SIG-M5 treated with dmso at 0.1 percent for 504 hours (cell line): Measurements from ENCODE around the gene MGAT5B.
"Not testable (repeated sequence)": the region's sequence is repeated elsewhere in the genome, so short reads cannot be mapped to it uniquely, and the experiment has no call there.

Experiments used
- DNase-seq: peaks from one replicate; lab custom pipeline; 2025; ENCODE audit not compliant: unreplicated experiment; lab: John Stamatoyannopoulos, UW

The MGAT5B gene, protein sequence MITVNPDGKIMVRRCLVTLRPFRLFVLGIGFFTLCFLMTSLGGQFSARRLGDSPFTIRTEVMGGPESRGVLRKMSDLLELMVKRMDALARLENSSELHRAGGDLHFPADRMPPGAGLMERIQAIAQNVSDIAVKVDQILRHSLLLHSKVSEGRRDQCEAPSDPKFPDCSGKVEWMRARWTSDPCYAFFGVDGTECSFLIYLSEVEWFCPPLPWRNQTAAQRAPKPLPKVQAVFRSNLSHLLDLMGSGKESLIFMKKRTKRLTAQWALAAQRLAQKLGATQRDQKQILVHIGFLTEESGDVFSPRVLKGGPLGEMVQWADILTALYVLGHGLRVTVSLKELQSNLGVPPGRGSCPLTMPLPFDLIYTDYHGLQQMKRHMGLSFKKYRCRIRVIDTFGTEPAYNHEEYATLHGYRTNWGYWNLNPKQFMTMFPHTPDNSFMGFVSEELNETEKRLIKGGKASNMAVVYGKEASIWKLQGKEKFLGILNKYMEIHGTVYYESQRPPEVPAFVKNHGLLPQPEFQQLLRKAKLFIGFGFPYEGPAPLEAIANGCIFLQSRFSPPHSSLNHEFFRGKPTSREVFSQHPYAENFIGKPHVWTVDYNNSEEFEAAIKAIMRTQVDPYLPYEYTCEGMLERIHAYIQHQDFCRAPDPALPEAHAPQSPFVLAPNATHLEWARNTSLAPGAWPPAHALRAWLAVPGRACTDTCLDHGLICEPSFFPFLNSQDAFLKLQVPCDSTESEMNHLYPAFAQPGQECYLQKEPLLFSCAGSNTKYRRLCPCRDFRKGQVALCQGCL

DNA sequence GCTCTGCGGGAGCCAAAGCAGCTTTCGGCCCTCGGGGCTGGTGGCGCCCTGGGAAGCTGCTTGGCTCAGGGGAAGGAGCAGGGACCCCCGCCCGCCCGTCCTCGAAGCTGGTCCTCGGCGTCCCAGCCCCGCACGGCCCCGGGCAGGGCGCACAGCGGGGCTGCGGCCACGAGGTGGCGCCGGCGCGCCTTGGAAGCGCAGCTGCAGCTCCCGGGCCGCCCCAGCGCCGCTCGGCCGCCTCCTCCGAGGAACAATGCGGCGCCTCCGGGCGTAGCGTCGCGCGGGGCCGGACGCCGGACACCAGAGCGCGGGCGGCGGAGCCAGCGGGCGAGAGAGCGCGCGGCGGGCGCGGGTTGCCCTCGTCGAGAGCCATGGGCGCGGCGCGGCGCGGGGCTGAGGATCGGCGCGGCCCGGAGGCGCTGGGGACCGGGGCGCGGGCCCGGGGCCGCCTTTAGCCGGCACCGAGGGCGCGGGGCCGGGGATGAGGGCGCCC is at the start of gene MGAT5B:
Gene MGAT5B (plus strand): TSS at position 229 of the 493 bp plus-strand sequence. CDS start 626 bp downstream, outside the sequence.
- peak; percentile 37 for DNase-seq

GRCh38 chr17:76820039-76820438 is 48.2 kb upstream of the MGAT5B start:
- no peak for DNase-seq

- no peak for DNase-seq
Measured at GRCh38 chr17:76820561-76820960, 47.6 kb upstream of the MGAT5B start.

DNA sequence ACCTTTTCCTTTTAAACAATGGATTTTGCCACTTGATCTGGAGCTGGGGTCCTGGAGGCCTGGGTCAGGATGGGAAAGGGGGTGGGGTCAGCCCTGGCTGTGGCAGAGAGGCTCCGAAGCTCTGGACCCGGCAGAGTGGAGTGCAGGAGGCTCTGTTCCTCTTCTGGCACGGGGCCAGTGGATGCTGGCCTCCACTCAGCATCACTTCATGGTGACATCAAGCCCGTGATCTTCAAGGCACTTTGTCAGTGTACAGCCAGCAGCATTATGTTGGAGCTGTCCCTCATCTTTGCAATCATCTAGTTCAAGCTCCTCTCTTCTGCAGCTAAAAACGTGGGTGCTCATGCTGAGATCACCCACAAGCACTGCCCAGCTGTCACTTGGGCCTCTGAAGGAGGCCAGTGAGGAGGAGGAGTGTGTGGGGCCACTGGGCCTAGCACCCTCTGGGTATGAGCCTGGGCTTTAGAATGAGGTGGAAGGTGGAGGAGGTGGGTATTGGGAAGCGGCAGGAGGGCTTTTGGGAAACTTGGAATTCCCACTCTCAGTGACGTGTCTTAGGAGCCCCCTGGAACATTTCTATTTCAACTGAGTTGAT is 45.9 kb upstream of the MGAT5B start:
- no peak for DNase-seq

- DNase-seq, result no peak
Measured at GRCh38 chr17:76824093-76824492, 44.1 kb upstream of the MGAT5B start.

DNA sequence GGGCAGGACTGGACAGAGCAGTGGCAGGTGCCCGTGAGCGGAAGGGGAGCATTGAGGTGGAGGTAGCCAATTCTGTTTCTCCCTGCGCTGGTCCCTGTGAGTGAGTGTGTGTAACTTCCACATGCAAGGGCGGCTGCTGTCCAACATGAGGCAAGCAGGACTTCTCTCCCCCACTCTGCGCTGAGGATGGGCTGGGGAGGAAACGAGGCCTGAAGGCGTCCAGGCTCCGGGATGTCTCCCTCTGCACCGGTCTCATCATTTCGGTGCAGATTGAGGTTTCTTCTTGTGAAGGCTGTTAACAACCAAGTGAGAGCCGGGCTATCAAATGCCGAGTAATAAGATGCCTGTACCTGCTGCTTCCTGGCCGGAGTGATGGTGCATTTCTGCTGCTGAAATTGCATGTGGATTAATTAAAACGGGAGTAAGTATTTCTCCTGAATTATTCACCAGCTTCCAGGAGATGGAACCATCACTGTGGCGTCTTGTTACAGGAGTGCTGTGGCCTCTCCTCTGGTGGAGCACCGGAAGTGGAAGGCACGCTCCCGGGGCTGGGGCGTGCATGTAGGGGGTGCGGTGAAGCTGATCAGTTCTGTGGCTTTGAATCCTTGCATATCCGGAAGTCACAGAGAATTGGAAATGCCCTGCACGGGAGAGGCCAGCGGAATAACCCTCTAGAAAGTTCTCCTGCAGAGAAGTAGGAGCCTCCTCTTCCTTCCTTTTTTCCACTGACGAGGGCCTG is 41.7 kb upstream of the MGAT5B start:
- DNase-seq, result no peak

- DNase-seq, result no peak
Measured at GRCh38 chr17:76827736-76828135, 40.5 kb upstream of the MGAT5B start.

DNA sequence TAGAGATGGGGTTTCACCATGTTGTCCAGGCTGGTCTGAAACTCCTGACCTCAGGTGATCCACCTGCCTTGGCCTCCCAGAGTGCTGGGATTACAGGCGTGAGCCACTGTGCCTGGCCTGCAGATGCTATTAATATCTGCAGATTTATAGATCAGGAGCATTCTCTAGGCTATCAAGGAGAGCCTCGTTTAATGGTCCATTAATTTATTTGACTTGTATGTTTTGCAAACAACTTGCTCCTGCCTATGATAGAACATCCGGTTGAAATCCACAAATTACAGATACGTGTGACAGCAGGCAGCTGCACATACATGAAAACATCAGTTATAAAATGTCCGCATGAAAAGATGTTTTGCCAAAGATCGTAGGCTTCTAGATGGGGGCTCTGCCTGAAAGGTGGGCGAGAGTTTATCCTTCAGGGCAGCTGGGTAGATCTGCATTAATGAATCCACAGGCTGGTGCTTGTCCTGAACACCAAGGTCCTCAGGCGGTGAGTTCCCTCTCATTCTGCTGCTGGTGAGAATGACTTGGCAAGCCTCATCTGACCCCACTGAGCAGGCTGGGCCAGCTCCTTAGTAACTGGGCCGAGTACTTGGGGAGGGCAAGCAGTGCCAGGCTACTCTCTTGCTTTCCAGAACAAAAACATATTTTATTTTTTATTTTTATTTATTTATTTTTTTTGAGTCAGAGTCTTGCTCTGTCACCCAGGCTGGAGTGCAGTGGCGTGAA is 37.1 kb upstream of the MGAT5B start:
- DNase-seq, result no peak

DNA sequence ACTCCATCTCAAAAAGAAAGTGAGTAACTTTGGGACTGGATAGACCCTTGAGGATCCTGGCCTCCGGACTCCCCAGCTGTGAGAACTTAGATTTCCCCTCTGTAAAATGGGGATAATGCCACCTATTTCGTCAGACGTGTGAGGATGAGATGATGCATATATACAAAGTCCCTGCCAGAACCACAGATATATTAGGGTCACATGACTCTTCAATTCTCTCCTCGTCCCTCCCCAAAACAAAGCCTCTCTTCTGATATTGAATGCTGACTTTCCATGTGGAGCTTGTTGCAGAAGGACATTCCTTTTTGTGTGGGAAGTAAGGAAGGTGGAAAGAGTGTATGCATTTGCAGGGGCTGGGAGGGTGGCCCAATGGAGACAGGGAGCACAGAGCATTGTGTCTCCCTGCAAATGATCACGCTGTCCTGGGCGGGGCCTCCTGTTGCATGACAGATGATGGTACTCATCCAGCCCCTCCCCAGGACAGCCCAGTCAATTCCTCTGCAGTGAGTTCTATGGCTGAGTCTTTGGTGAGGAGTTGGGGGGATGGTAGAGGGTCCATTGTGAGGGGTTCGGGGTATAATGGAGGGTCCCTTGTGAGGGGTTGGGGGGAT is 35.1 kb upstream of the MGAT5B start:
- DNase-seq, result no peak

GRCh38 chr17:76833747-76834146 is 34.5 kb upstream of the MGAT5B start:
- no peak for DNase-seq

DNA sequence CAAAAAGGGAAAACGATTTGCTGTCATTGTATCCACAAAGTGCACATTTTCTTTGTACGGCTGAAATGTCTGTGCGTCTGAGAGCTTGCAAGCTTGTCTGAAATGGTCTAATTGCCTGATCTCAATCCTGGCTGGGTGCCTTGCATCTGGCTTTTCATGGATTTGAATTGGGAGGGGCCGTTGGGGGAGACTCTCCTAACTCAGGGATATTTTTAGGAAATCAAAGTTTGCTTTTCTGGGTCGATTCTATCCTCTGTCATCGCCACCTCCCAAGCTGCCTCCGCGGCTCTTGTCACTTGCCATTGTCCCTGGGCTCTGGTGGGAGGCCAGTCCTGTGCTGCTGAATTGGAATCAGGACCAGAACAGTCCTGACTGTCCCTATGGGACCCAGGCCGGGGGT is 33.3 kb upstream of the MGAT5B start:
- DNase-seq, result no peak

DNA sequence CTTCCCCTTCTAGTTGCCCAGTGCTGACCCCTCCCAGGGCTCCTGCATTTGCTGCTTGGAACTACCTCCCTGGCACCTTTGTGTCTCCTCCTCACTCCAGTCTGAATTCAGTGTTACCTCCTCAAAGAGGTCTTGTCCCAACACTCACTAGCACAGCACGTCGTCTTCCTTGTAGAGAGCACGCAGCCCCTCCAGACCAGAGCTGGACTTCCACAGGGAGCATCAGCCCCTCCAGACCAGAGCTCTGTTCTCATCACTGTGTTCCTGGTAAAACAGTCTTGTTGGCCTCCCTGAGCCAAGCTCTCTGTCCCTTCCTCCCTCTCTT is 27.8 kb upstream of the MGAT5B start:
- no peak for DNase-seq

DNA sequence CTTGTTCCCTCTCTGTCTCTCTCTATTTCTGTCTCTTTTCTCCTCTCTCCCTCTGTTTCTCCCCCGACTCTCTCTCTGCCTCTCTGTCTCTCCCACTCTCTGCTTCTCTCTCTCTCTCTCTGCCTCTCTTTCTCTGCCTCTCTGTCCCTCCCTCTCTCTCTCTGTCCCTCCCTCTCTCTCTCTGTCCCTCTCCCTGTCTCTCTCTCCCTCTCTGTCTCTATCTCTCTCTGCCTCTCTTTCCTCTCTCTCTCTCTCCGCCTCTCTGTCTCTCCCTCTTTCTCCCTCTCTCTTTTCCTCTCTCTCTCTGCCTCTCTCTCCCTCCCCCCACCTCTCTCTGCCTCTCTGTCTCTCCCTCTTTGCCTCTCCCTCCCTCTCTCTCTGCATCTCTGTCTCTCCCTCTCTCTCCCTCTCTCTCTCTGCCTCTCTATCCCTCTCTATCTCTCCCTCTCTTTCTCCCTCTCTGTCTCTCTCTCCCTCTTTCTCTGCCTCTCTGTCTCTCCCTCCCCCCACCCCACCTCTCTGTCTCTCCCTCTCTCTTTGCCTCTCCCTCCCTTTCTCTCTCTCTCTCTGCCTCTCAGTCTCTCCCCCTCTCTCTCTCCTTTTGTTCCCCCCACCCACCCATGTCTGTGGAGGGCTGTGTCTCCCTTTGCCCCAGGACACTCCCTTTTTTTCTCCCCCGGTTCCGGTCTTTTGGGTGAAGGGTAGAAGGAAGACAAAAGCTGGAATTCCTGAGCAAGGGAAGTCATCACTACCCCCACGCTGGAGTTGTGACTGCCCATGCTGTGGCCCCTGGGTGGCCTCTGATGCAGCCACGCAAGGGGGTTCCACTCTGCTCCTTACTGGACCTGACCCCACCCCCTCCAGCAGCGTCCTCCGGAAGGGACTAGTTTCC is 27.1 kb upstream of the MGAT5B start:
- no peak for DNase-seq

GRCh38 chr17:76841776-76842405 is 26.3 kb upstream of the MGAT5B start:
- no peak for DNase-seq

DNA sequence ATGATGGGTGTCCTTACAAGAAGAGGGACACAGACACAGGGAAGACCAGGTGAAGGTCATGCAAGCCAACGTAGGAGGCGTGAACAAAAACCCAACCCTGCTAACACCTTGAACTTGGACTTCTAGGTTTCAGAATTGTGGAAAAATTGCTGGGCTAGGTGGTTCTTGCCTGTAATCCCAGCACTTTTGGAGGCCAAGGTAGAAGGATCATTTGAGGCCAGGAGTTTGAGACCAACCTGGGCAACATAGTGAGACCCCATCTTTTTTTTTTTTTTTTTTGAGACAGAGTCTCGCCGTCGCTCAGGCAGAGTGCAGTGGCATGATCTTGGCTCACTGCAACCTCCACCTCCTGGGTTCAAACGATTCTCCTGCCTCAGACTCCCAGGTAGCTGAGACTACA is 25.1 kb upstream of the MGAT5B start:
- not testable (repeated sequence) for DNase-seq

- peak; percentile 71 for DNase-seq
Measured at GRCh38 chr17:76843703-76844484, 24.3 kb upstream of the MGAT5B start.

DNA sequence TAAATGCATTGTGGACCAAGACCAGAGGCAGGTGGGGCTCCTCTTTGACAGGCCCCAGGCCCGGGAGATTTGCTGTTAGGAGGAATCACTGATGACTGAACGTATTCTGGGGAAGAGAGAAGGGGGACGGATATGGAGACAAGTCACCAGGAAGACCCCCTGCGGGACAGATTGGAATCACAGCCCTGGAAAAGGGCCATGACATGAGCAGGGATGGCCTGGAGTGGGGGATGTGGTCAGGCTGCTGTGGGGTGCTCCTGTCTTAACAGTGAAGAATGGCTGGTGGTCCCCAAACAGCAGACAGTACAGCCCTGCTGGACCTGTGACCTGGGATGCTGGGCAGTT is 23.7 kb upstream of the MGAT5B start:
- no peak for DNase-seq

- DNase-seq, result no peak
Measured at GRCh38 chr17:76844846-76845245, 23.4 kb upstream of the MGAT5B start.
